Measurements from ENCODE around the gene ADCY6.

Gene ADCY6

GRCh38 chr12:48818831-48819590 is 30.1 kb upstream of the ADCY6 start:
- no peaks in the 10 kb centered on the region for H3K27me3 ChIP-seq
- no peak for TF ChIP-seq CTCF (IDR thresholded peaks at IDR 0.05)
- intact Hi-C loops (cut with DNase I; ENCODE audit: low total_unique reads) = no loop called here
- H3K4me3 ChIP-seq = peak overlapping the region; percentile 55 to 76
- no peak for DNase-seq
- H3K9me3 ChIP-seq = no peaks in the 10 kb centered on the region
- H3K4me1 ChIP-seq = peaks cover 0 to 32% (median 25%) of the 10 kb centered on the region in 4 donors
- H3K36me3 ChIP-seq = peaks cover 0 to 9% (median 1%) of the 10 kb centered on the region in 3 donors
- peak overlapping the region; percentile 12 to 68 for H3K27ac ChIP-seq

- TF ChIP-seq CTCF (IDR thresholded peaks at IDR 0.05) = no peak
- intact Hi-C loops (cut with DNase I; ENCODE audit: low total_unique reads) = no loop called here
- peak; percentile 76 to 82 for DNase-seq
Observed at GRCh38 chr12:48817873-48818830, 29.3 kb upstream of the ADCY6 start, which contains the start of gene CACNB3. TSS of gene CACNB3 (plus strand) at chr12:48818496. CDS start at chr12:48818930, 434 bp downstream.

GRCh38 chr12:48816143-48816854 is 27.4 kb upstream of the ADCY6 start:
- no peaks in the 10 kb centered on the region for H3K27me3 ChIP-seq
- no peaks in the 10 kb centered on the region for H3K36me3 ChIP-seq
- H3K4me1 ChIP-seq = peaks cover 0 to 43% (median 29%) of the 10 kb centered on the region in 4 donors
- H3K9me3 ChIP-seq = no peaks in the 10 kb centered on the region
- H3K27ac ChIP-seq = peak overlapping the region; percentile 82 to 95
- DNase-seq = no peak
- intact Hi-C loops (cut with DNase I; ENCODE audit: low total_unique reads) = no loop called here
- TF ChIP-seq CTCF (IDR thresholded peaks at IDR 0.05) = no peak
- H3K4me3 ChIP-seq = peak overlapping the region; percentile 85 to 87

More at GRCh38 chr12:48817873-48818830, 29.3 kb upstream of the ADCY6 start, which contains the start of gene CACNB3:
- Histone ChIP-seq H3K27ac (peak within 1 kb of the TSS; percentile 12 to 68), H3K27me3 (no peaks in the 10 kb centered on the region), H3K9me3 (no peaks in the 10 kb centered on the region), H3K36me3 (peaks cover 0 to under 1% (median 0%) of the 10 kb centered on the region in 3 donors), H3K4me1 (peaks cover 0 to 36% (median 29%) of the 10 kb centered on the region in 4 donors), H3K4me3 (peak within 1 kb of the TSS; percentile 55 to 76)

- peak; percentile 84 to 91 for DNase-seq
- Histone ChIP-seq H3K27ac (peak overlapping the region; percentile 82 to 95), H3K4me1 (peaks cover 0 to 48% (median 29%) of the 10 kb centered on the region in 4 donors), H3K27me3 (no peaks in the 10 kb centered on the region), H3K9me3 (no peaks in the 10 kb centered on the region), H3K4me3 (peak overlapping the region; percentile 85 to 87), H3K36me3 (no peaks in the 10 kb centered on the region)
- intact Hi-C loops (cut with DNase I; ENCODE audit: low total_unique reads) = no loop called here
- TF ChIP-seq CTCF (IDR thresholded peaks at IDR 0.05) = no peak
Observed at GRCh38 chr12:48815126-48816110, 26.5 kb upstream of the ADCY6 start.

All from tibial artery (tissue), 4 donors.